ENCODE results near the gene USP2.

- TF ChIP-seq POLR2A (IDR thresholded peaks at IDR 0.05; ENCODE audit: low read depth, low read length) = no peak
- no peak for TF ChIP-seq CTCF (conservative IDR thresholded peaks at IDR 0.05; ENCODE audit: low read depth, low read length)
- no peak for TF ChIP-seq RAD21 (IDR thresholded peaks at IDR 0.05; ENCODE audit: low read length)
- TF ChIP-seq MXI1 (IDR thresholded peaks at IDR 0.05; ENCODE audit: borderline replicate concordance, low read depth, low read length) = no peak
- no peak for TF ChIP-seq SMC3 (IDR thresholded peaks at IDR 0.05; ENCODE audit: low read depth, low read length)
- TF ChIP-seq CEBPB (IDR thresholded peaks at IDR 0.05; ENCODE audit: low read depth, low read length) = no peak
- TF ChIP-seq USF2 (IDR thresholded peaks at IDR 0.05; ENCODE audit: low read depth, low read length) = no peak
Observed at GRCh38 chr11:119342362-119343130, 38.9 kb downstream of the USP2 start.

Data from IMR-90 (cell line).